GM12864 (cell line): Measurements from ENCODE around the gene NTPCR.
"Not testable (repeated sequence)": the region's sequence is repeated elsewhere in the genome, so short reads cannot be mapped to it uniquely, and the experiment has no call there.

Experiments
- DNase-seq: peaks from one replicate; pipeline ENCODE4 v3.0.0-alpha.2; 2011; ENCODE audit warnings: low read depth
- H3K4me3 ChIP-seq: 2 replicates; pipeline ENCODE4 v1.5.1; 2011; ENCODE audit warnings: mild to moderate bottlenecking, low read depth, low read length, control low read depth
- TF ChIP-seq, protein P1 (sequence below): IDR thresholded peaks from 2 replicates; pipeline ENCODE4 v1.5.1; 2011; ENCODE audit warnings: low read depth, mild to moderate bottlenecking, moderate library complexity, low read length, control low read depth, inconsistent platforms; ENCODE audit errors: missing control alignments

The NTPCR gene

DNA sequence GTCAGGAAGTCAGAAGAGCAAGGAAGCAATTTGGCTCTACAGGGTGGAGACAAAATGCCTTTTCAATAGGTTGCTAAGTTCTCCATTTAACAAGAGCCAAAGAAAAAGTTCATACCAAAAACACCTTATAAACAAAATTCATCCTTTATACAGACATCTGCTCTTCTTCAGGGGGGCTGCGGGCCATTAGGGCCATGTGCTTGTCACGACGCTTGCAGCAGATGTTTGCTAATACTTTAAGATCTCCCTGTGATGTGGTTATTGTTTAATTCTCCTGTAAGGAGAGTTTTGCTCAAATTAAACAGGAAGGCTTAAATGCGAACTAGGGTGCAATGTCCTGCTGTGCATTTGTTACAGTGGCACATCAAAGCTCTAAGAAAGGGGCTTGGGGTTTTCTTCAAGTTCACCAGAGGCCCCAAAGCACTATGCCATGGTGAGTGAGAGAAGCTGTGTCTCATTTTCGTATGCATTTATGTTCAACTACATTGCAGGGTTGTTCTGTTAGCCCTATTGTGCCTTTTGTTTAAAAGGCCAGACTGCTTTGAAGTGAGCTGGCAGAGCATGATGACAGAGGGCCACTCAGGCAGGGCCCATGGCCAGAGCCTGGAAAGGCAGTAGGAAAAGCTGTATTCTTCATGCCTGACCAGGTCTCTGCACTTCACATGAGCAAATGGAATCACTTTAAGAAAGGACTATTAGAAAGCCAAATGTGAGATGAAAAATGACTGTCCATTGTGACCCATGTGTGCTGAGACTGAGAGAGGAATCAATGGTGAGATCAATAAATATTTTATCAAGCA is 24.8 kb upstream of the NTPCR start:
- TF ChIP-seq, protein P1, sequence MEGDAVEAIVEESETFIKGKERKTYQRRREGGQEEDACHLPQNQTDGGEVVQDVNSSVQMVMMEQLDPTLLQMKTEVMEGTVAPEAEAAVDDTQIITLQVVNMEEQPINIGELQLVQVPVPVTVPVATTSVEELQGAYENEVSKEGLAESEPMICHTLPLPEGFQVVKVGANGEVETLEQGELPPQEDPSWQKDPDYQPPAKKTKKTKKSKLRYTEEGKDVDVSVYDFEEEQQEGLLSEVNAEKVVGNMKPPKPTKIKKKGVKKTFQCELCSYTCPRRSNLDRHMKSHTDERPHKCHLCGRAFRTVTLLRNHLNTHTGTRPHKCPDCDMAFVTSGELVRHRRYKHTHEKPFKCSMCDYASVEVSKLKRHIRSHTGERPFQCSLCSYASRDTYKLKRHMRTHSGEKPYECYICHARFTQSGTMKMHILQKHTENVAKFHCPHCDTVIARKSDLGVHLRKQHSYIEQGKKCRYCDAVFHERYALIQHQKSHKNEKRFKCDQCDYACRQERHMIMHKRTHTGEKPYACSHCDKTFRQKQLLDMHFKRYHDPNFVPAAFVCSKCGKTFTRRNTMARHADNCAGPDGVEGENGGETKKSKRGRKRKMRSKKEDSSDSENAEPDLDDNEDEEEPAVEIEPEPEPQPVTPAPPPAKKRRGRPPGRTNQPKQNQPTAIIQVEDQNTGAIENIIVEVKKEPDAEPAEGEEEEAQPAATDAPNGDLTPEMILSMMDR = no peak
- H3K4me3 ChIP-seq = no peak overlapping the region
- no peak for DNase-seq

DNA sequence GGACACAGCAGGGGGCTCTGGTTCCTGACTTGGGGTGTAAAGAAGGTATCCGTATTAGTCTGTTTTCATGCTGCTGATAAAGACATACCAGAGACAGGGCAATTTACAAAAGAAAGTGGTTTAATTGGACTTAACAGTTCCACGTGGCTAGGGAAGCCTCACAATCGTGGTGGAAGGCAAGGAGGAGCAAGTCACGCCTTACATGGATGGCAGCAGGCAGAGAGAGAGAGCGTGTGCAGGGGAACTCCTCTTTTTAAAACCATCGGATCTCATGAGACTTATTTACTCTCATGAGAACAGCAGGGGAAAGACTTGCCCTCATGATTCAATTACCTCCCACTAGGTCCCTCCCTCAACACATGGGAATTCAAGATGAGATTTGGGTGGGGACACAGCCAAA is 23.2 kb upstream of the NTPCR start:
- not testable (repeated sequence) for DNase-seq, H3K4me3 ChIP-seq

DNA sequence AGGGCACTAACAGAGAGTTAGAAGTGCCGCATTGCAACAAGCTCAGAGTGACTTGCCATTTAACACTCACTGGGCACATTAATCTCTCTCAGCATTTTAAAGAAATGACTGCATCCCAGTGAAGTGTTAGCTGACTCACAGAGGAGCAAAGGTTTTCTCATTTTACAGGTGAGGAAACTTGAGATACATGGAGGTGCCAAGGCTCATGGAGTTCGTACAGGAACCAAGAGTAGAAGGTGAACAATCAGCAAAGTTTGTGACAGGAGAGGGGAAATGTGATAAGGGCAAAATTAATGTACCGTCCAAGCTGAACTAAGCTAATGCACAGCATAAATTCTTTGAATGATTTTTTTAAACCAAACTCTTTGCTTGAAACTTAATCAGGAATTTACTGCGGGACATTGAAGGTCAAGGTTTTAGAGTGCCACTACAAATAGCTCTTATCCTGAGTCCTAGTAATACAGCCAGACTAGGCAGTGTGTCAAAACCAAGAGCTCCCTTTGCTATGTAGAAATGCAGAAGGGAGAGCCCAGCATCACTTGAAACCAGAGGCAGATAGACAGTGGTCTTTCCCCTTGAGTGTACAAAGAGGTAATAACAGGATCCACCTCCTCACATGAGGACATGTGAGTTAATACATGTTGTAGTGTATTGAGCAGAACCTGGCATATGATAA is 22.4 kb upstream of the NTPCR start:
- TF ChIP-seq, protein P1 = no peak
- DNase-seq = no peak
- H3K4me3 ChIP-seq = no peak overlapping the region

DNA sequence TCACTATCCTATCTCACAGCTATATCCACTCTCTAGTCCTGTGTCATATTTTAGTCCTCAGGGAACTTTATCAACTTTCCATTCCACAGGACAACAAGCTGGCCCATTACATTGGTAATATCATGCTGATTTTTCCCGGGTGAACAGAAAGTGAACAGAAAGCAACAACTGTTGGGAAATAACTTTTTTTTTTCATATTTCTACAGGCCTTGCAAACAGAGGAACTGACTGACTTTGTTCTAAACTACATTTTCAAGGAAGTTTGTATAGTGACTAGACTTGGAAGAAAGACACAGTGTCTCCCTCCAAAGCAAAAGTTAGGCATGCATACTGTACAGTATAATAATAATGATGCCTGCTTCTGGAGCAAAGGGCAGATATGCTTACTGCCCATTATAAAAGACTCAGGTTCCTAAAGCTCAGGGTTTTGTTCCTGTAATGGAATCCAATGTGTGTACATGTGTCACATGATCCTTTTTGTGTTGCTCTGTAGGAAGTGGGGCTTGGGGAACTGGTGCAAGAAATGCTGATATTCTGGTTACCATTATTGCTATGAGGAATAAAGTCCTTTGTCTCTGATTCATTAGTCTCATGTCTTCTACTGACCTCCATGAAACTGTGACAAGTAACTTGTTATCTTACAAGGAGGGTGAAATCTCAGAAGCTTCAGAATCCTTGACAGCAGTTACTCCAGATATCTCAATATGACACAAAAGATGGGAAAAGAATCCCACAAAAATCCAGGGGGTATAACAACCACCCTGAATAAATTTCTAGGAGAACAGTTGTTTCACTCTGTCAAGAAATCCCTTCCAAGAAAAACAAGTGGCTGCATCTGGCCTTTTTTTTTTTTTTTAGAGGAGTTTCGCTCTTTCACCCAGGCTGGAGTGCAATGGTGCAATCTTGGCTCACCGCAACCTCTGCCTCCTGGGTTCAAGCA is 17.7 kb upstream of the NTPCR start:
- no peak for DNase-seq
- H3K4me3 ChIP-seq = no peak overlapping the region
- TF ChIP-seq, protein P1 = no peak

DNA sequence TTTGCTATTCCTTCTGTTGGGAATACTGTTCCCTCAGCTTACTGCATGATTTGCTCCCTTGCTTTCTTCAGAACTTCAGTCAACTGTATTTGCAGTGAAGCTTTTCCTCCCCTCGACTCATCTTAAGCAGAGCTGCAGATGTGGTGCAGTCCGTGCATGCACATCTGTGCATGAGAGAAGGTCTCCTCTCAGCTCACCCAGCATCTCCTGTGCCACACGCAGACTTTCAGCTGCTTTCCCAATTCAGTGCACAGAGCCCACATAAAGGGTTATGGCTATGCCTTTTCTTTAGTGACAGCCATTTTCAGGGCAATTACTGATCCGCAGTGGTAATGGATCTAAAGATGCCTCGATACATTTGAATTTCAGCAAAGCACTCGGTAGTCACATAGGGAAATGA is 13.5 kb upstream of the NTPCR start:
- no peak overlapping the region for H3K4me3 ChIP-seq
- TF ChIP-seq, protein P1 = no peak
- DNase-seq = no peak

DNA sequence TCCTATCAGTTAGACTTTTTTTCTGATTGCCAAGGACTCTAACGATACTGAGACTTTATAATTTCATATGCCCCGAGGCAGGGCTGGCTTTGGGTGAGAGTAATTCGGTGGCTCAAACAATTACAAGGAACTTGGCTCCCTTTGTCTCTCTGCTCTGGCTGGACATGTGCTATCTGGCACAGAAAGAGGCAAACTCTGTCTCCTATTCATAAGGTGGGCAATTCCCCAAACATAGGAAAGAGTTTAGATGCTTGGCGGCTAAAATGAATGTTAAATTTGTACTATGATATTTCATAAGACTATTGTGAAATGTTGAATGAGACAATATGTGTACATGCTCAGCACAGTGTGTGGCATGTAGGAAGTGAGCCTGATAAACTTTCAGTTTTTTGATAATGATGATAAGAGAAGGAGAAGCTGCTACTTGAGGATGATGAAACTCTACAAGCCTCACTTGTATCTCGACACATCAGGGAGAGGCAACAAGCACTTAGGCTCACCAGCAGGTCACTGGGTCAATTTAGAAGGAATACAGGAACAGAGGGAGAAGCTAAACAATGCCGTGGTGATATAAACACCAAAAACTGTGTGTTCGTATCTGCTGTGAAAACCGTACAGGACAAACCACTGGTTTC is 12.6 kb upstream of the NTPCR start:
- DNase-seq = no peak
- TF ChIP-seq, protein P1 = no peak
- H3K4me3 ChIP-seq = no peak overlapping the region
